Central memory CD4-positive, alpha-beta T cell (primary cell): ENCODE data around the gene CYGB.
"Not testable (repeated sequence)": the region's sequence is repeated elsewhere in the genome, so short reads cannot be mapped to it uniquely, and the experiment has no call there.

Experiments used
- DNase-seq: peaks from one replicate; pipeline ENCODE4 v3.0.0; 2022

The CYGB gene

DNA sequence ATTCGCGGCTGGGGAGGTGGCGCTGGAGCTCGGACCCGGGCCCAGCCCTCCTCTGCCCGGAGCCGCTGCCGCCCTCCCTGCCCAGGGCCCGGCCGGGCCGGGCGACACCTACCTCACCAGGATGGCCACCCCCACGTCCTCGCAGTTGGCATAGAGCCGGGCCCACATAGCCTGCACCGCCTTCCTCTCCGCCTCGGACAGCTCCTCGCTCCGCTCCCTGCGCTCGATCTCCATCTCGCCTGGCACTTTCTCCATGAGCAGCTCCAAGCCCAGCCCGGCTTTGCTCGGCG is 276 bp downstream of the CYGB start:
- DNase-seq: no peak

DNA sequence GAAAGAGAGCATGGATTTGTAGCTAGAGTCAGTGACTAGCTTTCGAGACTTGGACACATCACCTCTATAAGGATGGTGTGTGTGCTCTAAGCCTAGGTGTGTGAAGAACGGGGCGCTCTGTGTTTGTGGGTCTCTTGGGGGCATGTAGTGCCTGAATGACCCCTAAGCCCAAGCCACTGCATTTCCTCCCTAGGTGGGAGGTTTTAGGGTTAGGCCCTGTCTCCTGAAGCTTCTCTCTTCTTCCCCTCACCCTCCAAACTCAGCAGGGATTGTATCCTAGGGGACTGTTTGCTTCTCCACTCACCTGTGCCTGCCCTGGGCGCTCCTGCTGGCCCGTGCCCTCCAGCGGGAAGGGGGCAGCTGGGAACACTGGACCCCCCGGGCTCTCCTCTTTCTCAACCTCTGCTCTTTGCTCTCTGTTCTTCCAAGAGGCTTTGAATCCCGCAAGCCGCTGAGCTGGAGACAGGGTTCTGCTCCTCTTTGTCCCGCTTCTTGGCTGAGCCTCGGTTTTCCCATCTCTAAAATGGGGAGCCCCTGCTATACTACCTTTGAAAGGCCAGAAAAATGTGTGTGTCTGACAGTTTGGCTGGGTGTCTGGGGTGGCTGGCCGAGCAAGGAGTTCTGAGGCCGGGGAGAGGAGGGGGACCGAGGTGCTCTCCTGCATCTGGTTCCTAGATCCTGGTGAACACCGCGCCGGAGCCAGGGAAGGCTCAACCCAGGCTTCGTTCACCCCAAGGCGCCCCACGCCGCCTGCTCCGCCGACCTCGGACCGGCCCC is 810 bp downstream of the CYGB start:
- DNase-seq: no peak

DNA sequence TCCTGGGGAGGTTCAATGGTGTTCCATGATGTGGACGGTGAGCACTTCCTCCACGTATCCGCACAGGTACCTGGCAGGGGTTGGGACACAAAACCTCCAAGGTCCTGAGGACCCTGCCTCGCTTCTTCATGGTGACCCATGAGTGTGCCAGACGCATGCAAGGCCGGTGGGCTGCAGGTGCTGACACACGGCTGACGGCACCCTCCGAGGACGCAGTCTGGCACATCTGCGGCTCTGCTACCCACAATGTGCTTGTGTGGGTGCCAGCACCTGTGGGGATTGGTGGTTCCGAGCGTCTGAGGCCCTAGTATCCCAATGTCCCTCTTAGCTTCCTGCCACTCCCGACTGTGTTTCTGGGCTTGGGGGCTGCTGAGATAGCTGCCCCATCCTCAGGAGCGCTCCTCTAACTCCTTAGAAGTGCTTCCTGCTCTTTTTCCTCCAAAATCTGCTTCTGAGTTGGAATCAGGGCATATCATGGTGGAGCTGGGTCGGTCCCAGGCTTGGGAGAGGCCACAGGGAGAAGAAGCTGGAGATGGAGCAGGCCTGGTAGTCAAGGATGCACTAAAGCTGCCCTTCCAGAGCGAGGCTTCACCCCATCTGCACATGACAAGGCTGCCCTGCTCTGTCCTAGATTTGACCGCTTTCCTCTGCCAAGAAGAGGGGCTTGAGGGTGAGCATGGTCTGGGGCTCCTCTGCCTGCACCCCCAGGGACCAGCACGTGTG is 1.6 kb downstream of the CYGB start:
- no peak for DNase-seq

DNA sequence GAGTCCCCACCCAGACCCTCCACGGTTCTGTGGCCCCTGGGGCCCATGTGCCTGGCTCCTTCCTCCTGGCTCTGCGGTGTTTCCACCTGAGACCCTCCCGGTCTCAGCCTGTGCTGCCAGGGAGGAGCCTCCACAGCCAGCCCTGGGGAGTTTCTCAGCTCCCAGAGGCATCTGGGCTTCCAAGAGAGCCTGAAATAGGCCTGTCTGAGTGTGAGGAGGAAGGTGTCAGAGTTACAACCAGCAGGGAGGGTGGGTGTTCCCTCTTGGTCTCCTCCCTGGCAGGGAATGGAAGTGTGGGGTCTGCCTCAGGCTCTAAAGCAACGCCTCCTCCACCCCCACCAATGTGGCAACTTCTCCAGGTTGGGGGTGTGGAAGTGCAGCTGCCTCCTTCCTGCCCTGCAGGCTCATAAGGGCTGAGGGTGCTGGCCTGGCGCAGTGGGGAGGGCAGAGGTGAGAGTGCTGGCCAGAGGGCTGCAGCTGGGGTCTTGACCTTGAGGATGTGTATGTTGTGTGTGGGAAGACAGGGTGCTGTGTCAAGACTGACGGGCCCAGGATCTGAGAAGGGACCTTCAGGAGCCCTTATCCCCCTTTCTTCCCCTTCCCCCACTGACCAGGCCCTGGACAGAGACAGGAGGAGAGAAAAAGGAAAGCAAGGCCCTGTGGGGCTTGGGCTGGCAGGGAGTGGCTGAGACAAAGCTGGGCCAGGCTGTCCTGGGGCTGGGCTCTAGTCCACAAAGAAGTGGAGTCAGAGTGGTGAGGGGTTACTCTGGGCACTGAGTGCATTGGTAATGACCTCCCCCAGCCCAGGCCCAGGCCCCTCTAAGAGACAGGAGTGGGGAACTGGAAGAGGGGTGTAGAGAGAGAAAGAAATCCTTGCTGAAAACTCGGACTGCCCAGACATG is 2.4 kb downstream of the CYGB start:
- no peak for DNase-seq

DNA sequence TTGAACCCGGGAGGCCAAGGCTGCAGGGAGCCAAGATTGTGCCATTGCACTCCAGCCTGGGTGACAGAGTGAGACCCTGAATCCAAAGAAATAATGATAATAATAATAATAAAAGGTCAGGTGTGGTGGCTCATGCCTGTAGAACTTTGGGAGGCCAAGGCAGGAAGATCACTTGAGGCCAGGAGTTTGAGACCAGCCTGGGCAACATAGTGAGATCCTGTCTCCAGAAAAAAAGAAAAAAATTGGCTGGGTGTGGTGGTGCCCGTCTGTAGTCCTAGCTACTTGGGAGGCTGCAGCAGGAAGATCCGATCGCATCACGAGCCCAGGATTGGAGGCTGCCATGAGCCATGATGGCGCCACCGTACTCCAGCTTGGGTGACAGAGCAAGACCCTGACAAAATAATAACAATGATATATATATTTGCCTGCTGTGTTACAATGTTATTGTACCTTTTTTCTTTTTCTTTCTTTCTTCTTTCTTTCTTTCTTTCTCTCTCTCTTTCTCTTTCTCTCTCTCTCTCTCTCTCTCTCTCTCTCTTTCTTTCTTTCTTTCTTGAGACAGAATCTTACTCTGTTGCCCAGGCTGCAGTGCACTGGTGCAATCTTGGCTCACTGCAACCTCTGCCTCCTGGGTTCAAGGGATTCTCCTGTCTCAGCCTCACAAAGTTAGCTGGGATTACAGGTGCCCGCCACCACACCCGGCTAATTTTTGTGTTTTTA is 3.7 kb downstream of the CYGB start:
- DNase-seq: not testable (repeated sequence)

DNA sequence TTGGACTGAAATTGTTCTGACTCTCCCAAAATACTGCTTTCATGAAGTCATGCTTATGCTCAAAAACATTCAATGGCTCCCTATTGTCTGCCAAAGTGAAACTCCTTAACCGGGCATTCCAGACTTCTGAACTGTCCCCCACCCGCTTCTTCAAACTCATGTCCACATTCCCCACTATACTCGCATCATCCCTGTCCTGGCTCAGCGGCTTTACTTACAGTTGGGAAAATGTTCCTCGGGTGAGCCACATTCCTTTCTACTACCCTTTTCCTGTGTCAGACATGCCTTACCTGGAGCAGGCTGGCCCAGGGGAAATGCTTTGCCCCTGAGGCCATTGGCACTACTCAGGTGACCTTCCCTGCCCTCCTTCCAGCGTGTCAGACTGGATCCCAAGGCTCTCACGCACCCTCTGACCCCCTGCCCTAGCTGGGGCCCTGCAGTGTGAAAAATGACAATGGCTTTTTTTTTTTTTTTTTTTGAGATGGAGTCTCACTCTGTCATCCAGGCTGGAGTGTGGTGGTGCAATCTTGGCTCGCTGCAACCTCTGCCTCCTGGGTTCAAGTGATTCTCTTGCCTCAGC is 5.3 kb downstream of the CYGB start:
- no peak for DNase-seq

DNA sequence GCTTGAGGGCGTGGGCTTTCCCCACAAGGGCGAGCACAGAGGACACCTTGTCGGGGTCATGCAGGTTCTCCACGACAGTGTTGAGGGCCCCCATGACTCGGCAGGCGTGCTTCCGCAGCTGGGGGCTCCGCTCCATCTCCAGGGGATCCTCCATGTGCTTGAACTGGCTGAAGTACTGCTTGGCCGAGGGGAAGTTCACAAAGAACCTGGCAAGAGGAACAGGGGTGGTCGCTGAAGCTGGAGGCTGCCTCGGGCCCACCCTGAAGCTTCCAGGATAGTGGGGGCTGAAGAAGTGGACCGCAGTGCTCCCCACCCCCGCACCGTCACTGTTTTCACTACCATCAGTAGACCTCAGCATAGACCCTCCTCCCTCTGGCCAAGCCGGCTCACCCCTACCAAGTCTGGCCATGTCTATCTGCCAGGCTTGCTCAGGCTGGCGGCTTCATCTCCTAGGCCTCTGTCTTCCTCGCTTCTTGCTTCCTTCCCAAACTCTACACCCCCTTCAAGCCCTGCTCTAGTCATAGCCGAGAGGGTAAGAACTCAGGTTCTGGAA is 5.9 kb downstream of the CYGB start:
- no peak for DNase-seq

DNA sequence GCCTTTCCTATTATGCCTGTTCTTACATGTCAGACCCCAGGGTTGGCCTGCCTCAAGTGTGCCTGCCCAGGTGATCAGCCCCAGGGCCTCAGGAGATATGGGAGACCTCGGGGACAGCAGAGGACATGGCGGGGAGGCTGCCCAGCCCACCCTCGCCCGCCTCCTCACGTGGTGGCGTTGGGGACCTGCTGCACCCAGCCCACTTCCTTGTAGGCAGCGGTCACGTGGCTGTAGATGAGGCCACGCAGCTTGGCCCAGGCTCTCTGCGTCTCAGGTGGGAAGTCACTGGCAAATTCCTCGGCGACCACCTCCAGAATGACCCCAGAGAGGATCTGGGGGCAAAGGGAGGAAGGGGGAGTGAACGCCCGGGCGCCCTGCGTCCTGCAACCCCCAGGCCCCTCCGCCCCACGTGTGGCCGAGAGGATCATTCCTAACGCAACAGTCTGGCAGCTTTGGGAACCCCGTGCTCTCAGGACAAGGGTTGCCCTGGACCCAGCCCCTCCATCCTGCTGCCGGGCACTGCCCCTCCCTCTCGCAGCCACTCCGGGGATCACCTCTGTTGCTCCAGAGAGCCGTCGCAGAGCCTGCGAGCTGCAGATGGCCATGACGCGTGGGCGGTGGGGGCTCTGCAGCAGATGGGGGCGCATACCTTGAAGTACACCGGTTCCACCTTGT is 6.6 kb downstream of the CYGB start:
- no peak for DNase-seq

DNA sequence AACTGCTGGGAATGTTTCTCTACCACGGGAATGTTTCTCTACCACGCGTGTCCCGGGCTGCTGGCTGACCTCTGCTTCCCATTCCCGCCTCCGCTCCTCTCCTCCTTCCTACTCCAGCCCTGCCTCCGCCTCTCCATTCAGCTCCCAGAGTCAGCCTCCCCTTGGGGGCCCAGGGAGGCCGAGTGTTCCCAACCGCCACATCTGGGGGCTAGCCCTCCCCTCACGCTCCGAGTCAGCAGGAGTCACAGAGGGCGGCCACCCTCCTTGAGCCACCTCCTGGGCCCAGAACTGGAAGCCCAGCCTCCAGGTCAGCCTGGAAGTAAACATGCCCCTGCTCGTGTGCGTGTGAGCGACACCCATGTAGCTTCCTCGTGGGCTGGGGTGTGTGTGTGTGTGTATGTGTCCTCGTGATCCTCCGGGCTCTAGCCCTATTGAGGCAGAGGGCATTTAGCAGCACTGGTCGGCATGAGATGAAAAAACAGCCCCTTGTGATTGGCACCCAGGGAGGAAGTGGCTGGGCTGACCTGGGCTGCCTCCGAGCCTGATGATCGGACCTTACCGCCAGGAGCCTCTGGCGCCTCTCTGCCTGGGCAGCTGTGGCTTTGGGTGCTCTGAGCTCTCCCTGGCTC is 7.3 kb downstream of the CYGB start:
- no peak for DNase-seq

DNA sequence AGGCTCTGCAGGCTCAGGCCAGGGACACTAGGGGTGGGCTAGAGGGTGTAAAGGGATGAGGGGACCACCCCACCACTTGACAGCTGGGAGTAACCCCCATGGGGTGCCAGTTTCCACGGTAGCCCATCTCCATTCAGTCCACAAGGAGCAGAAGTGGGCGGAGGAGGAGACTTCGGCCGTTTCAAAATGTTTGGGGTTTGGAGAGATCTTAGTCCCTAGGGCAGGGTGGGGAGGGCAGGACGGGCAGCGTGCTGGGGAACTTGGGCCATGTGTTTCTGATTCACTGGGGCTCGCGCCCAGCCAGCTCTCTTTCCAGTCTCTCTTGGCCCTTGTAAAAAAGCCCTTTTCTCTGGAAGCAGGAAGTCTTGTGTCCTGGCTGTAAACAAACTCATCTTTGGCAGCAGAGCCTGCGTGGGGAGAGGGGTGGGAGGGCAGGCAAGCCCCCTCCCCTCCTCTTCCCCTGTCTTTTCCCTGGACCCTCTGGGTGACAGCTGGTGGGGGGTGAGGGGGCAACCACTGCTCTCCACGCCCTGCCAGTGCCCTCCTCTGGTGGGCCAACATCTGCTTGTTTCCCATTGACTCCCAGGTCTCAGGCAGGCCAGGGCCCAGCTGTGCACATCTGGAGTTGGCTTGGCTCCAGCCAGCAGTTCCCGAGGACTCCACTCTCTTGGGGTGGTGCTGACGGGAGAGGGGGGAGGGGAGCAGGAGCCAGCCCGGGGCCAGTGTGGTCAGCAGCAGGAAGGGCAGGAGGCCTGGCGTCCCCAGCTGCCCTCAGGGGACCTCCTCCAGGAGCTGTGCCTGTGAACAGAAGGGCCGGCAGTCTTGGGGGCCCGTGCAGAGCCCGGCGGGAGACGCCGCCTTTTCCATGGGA is 8.1 kb downstream of the CYGB start:
- no peak for DNase-seq

DNA sequence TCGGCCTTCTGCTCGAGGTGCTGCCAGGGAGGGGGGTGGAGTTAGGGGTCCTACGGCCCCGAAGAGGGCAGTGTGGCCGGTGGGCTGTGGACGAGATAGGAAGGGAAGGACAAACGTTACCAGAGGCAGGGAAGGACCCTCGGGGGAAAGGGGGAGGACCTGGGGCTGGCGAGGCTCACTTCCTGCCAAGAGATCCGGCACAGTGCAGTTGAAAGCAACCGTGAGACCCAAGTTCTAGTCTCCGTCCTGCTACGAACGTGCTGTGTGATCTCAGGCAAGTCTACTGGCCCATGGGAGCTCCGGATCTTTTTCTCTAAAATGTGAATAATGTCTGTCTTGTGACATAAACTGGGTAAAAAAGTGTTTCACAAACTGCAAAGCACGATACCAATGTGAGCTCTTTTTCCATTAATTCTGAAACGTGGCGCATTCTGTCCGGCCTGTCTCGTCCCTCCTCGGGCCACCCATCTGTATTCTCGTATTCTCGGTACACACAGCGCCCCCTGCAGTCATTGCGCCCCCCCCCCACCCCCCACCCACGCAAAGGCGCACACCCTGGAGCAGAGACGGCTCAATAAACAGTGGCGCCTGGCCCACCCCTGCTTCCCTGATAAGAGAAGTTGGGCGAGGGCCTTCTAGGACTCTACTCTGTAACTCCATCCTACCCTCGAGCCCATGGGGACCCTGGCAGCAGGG is 8.8 kb downstream of the CYGB start:
- DNase-seq: no peak

DNA sequence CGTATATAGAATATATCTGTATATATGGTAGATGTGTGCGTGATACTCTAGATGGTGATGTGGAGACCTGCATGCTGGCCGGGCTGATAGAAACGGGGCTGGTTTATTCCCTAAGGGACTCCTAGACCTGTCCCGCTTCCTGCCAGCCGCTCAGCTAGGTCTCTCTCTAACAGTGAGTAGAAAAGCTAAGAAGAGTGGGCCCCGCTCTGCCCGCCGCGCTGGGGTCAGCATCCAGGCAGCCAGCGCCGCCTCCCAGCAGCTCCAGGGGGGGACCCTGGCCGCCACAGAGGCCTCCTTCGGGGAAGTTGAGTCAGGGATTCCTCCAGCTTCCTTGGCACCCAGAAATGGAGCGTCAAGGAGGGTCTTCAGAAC is 9.4 kb downstream of the CYGB start:
- no peak for DNase-seq

DNA sequence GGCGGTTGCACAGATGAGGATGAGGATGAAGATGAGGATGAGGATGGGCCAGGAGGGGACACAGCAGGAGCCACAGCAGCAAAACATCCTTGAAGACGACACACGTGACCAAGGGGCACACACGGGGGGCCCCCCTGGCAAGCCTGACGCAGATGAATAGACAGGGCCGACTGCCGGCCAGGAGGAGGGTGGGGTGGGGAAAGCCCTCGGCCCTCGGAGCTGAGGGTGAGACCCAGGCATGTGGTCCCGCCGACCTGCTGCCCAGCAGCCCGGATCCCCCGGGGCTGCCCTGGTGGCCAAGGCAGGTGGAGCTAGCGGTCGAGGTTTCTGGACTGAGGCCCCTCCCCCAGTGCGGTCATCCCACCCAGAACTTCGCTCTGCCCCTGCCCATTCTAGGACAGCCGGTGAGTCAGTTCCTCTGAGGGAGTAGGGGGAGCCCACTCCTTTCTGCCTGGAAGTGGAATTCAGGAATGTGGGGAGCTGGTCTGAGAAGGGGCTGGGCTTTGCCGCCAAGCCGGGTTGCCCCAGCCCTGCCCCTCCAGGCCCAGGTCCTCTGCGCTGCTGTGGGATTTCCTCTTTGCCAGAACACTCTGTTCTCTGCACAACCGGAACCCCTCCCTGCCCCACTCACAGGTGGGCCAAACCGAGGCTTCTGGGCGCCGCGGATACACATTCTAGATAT is 9.9 kb downstream of the CYGB start:
- peak; percentile 50 for DNase-seq

DNA sequence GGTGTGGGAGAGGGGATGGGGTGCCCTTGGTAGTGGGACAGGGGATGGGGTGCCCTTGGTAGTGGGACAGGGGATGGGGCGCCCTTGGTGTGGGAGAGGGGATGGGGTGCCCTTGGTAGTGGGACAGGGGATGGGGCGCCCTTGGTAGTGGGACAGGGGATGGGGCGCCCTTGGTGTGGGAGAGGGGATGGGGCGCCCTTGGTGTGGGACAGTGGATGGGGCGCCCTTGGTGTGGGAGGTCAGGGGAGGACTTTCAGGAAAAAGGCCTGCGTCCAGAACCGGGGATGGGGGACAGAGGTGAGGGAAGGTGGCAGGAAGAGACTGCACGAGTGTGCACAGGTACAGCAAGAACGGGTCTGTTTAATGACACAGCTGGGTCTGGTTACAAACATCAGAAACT is 10.5 kb downstream of the CYGB start:
- DNase-seq: not testable (repeated sequence)

DNA sequence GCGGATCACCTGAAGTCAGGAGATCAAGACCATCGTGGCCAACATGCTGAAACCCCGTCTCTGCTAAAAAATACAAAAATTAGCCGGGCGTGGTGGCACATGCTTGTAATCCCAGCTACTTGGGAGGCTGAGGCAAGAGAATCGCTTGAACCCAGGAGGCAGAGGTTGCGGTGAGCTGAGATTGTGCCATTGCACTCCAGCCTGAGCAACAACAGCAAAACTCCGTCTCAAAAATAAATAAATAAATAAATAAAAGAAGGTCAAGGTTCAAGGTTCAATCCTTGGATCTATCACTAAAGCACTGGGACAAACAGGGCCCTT is 12.0 kb downstream of the CYGB start:
- not testable (repeated sequence) for DNase-seq

DNA sequence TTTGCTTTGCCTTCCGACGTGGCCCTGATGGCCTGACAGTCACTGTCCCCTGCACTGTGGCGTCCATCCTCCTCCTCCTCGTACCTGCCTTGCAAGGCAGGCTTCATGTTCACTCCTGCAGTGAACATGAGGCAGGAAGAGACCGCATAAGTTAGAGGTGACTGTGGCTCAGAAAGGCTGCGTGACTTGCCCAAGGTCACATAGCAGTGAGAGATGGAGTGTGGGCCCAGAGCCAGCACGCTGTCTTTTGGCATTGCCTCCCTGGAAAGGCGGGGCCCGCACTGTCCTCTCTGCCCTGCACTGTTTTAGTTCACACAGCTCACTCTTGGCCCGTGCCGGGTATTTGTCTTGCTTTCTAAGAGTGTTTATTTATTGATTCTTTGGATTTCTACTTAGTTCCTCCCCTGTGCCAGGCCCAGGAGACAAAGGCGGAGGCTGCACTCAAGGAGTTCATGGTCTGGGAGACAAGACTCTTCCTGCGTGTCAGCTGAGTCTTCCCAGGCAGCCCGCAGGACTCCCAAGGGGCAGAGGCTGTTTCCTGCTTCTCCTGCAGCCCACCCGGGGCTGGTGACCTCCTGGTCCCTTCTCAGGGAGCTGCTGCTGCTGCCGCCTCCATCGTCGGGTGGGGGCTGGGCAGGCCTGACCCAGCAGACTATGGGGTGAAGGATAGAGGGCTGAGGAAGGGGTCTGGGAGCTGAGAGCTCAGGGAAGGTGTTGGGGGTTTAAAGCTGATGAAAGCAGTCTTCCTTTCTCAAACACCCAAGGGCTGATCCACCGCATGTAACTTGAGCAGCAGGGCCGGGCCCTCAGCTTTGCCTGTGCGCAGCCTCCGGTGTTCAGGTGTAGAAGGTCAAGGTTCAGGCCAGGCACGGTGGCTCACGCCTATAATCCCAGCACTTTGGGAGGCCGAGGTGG is 12.7 kb downstream of the CYGB start:
- DNase-seq: no peak

DNA sequence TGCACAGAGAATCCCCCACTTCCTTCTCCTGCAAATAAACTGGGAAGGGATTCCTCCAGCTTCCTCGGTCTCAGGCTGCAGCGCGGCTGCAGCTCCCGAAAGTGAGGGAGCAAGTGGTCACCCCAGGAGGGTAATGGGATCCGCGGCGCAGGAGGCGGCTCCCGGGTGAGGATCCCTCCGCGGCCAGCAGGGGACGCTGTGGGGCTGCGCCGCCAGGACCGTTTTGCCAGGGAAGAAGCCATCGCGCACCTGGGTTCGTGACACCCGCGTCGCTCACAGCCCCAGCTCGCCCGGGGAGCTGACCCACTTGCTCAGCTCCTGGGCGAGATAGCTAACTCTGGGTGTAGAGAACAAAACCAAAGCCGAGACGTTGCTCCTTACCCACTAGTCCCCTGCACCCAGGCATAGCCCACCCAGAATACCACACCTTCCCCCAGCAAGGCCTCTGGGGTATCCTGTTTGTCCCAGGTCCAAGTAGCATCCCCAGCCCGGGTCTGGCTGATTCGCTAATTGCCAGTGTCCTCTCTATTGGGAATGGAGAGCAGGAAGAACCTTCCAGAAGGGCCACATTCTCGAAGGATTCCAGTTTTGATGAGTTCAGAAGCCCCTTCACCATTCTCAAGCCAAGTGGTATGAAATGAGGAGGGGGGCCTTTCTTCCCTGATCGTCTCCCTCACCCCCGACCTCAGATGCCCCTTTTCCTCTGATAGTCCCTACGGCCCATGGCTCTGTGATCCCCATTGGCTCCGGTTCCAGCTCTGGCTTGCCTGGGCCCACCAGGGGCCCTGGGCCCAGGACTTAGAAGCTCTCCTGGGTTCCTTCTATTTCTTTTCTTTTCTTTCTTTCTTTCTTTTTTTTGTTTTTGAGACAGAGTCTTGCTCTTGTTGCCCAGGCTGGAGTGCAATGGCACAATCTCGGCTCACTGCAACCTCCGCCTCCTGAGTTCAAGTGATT is 14.1 kb downstream of the CYGB start:
- peak; percentile 72 for DNase-seq
